GM19395 (cell line): ENCODE measurements around the gene FAM72A.
"Not testable (repeated sequence)": the region's sequence is repeated elsewhere in the genome, so short reads cannot be mapped to it uniquely, and the experiment has no call there.

Source experiments
- ATAC-seq: cut with Tn5 transposase; IDR thresholded peaks from one replicate; pipeline ENCODE4 v1.9.1; 2021; ENCODE audit warnings: mild to moderate bottlenecking, moderate library complexity; ENCODE audit not compliant: unreplicated experiment

FAM72A gene

DNA sequence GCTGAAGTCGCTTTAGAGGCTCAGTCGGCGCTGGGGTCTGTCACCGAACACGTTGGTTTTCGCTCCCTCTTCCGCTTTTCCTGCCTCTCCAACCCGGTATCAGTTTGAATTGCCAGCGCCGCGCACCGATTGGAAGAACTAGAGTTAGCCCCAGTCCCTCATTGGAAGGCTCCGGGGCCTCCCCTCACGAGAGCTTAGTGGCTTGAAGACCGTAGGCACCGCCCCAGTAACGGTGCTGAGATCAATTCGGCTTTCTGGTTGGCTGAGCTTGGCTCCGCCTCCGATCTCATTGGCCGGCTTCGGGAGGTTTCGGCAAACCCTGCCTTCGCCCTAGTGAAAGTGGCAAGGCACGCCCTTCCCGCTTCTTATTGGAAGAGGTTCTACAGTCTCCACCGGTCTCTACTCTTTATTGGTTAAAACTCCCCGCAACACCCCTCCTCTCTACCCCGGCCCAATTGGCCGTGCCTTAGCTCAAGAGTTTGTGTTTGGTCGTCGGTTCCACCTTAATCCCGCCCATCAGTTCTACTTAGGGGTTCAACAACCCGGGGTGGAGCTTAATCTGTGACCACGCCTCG lies at the start of gene FAM72A:
Gene FAM72A (minus strand): TSS at position 51 of the 575 bp plus-strand sequence. CDS start 814 bp downstream, outside the sequence.
- ATAC-seq = peak; percentile 90

DNA sequence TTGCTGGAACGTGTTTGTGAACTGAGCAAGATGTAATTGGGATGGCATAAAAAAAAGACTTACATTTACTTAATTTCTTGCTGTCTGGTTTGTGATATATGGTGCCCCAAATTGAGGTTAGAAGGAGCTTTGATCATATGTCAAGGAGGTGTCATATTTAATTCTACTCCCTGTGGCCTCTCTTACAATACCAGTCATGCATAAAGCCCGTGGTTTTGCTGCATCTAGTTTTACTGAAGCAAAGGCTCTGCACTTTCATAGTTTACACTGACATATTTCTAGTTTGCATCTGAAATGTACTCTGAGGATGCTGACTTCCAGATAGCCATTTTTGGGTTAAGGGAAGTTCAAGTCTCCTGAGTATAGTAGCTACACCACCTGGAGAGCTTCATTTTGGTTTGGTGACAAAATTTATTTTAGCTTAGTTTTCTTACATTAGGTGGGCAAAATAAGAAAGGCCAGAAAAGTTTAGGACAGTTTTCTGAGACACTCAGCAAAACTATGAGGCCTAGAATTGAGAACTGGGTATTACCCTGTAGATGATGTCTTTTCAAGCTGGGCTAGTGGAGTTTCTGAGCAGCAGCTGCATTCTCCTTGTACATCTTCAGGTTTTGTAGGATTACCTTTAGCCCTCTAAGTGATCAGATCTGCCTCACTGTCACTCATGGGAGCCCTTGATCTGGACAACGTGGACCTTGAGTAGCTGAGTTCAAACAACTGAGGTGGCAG lies 48.5 kb upstream of the FAM72A start:
- not testable (repeated sequence) for ATAC-seq

GRCh38 chr1:206246129-206246886 lies 43.7 kb upstream of the FAM72A start:
- ATAC-seq = not testable (repeated sequence)

GRCh38 chr1:206245479-206245878 lies 42.8 kb upstream of the FAM72A start:
- not testable (repeated sequence) for ATAC-seq

DNA sequence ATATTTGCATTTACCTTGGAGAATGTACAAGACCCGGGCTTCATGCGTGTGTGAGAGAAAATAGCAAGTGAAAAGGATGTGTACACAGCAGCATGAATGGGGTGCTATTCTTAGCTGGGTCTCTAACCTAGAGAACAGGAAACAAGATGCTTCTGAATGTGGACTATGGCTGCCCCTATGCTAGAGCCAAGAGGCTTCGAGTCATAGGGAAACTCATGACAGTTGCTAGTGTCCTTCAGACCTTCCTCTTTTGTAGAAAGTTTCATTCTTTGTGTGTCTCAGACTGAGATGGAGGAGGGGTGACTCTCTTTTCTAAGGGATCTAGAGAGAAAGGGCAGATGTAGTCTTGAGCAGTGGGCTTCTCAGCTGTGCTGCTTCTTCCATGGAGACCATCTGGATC lies 40.7 kb upstream of the FAM72A start:
- peak; percentile 99 for ATAC-seq

GRCh38 chr1:206240288-206240687 lies 37.6 kb upstream of the FAM72A start:
- not testable (repeated sequence) for ATAC-seq

- ATAC-seq = not testable (repeated sequence)
Observed at GRCh38 chr1:206235190-206235589, 32.6 kb upstream of the FAM72A start.

DNA sequence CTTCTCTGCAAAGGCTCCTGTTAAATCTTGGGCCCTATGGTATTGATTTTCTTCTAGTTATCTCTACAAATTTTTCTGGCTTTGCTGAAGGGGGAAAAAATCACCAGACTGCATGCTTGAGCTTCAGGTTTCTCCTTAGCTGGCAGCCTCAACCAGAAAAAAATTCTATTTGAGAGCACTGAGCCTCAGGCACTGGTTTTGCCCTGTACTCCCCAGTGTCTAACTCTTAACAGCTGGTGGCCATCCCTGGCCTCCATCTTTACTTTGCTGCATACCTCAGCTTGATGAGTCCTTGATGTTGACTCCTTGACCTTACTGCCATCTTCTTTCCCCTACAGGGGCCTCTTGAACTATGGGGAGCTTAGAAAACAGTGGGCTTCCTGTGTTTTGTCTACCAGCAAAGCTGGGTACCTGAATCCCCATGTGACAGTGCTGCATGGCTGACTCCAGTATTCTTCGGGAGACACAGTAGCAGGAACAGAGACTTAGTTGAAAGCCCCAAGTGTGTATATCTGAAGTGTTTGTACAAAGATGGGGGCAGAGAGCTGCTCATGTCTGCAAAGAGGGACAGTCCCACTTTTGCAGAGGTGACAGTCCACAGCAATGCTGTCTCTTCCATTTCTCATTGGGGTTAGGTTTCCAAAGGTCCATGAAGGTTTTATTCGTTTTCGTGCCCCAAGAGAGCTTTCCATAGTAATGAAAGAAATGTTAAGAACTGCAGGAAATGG lies 31.7 kb upstream of the FAM72A start:
- ATAC-seq = not testable (repeated sequence)

- peak; percentile 57 for ATAC-seq
Observed at GRCh38 chr1:206232970-206233645, 30.5 kb upstream of the FAM72A start.

DNA sequence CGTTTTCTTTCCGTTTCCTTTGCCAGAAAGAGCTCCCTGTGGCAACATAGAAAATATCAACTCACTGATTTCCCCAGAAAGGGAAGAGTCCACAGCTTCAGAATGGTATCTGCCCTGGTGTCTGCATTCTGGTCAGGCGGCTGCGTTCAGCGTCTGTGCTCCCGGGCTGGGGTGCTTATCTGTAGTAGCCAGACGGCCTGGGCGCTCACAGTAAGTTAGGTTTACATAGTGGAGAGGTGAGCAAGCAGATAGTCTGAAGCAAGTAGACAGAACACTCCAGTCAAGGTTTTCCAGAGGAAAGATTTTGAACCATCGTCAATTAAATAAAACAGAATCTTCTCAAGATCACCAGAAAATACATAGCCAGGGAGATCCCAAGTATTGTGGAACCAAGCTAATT lies 29.4 kb upstream of the FAM72A start:
- not testable (repeated sequence) for ATAC-seq

DNA sequence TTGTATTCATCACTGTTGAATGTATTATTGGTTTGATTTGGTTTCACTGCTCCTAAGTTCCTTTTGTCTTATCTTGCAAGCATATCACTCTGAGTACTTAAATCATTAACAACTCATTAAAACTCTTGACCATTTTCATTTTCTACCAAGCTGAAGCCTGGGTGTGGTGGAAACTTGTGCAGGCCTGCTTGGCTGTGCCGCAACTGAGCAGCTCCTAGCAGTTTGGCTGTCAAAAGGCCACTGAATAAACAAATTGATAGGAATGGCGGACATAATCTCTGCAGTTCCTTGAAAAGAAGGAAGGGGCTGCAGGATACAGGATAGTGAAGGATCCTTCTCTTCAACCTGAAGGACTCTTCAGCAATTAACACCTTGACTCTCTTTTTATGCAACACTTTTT lies 26.6 kb upstream of the FAM72A start:
- not testable (repeated sequence) for ATAC-seq

DNA sequence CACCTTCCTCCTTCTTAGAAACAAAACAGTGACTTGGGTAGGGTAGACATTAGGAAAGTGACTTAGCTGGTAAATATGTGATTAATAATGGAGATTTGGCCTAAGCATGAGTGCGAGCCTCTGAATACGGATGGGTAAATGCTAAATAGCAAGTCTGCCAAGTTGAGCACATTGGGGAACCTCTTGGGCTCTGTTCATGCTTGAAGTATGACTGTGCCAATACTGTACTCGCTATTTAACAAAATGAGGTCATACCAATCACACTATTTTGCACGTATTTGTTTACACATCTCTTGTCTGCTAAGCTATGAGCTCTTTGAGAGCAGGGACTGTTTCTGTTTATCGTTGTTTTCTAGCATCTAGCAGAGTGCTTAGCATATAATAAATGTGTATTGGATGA lies 24.2 kb upstream of the FAM72A start:
- not testable (repeated sequence) for ATAC-seq

DNA sequence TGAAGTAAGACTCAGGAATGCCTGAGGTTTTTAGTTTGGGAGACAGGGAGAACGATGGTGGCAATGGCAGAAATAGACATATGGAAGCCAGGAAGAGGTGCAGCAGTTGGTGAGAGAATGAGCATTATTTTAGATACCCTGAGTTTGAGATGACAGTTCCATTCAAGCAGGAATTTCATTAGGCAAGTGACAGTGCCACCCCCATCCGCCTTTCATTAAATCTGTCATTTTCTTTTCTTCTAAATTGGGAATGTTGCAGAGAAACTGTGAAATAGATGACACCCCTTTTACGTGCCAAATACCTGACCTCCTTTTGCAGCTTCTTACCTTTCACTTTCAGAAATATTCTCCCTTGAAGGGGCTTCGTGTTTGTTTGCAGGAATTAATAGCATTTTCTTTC lies 22.7 kb upstream of the FAM72A start:
- ATAC-seq = not testable (repeated sequence)

DNA sequence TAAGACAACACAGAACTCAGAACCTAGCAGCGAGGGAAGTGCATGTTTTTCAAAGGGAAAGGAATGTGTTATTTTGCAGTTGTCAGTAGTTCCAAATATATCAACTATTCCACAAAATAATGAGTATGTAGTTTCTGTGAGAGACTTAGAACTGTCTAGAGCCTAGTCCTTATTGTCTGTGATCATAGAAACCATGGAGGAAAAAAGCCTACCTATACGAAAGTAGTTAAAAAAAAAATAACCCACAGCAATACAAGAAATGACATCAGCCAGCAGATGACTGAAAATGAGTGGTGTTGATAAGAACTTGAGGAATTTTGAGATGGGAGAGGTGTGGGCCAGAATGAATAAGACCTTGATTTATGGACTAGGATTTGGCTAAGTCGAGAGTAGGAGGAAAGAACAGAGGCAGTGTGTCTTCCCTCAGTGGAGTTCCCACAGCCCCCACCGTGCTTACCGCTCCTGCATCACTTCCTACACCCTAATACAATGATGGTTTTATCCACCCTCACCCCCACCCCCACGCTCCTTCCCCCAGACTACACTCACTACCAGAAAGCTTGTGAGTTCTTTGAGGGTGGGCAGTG lies 21.6 kb upstream of the FAM72A start:
- not testable (repeated sequence) for ATAC-seq

DNA sequence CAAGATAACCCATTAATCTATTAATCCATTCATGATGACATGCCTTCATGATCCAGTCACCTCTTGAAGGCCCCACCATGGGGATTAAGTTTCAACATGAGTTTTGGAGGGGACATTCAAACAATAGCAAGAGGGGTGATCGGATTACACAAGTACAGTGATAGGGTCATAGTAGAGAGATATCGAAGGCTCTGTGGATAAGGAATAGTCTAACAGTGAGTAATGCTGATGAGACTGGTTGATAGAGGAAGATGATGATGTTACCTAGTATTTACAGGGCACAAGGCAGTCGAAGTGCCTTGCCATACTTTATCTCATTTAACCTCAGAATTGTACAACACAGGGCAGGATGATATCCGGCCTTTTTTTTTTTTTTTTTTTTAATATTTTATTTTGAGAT lies 18.9 kb upstream of the FAM72A start:
- not testable (repeated sequence) for ATAC-seq

GRCh38 chr1:206220332-206221000 lies 17.8 kb upstream of the FAM72A start:
- ATAC-seq = not testable (repeated sequence)

DNA sequence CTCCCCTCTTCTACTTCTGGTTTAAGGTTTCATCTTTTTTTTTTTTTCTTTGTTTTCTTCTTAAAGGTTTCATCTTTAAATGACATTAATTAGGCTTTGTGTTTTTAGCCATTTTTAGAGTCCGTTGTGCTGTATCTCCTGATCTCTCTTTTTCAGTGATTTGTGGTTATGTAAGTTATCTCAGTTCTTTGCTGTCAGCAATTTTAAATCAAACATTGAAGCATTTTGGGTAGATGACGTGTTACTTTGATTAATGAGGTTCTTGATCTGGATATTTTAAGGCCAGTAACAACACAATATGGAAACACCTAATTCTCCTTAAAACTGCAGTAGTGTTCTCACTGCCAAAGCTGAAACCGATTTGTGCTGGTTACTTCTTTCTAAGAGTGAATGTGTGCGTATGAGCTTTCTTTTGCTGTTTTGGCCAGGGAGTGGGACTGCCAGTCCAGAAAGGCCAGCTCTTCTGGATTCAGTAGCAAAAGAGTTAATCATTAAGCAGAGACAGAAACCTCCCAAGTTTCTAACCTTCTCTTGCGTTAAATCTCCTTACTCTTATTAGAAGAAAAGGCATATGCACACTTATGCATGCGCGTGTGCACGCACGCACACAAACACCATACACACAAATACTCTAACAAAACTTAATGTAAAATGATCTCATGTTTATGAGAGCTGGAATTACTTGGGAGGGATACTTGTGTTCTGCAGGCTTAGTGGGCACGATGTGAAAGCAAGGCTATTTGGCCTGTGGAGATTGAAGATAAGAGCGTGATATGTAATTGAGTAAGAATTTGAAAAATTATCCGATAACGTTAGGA lies 17.1 kb upstream of the FAM72A start:
- not testable (repeated sequence) for ATAC-seq

GRCh38 chr1:206218765-206219164 lies 16.1 kb upstream of the FAM72A start:
- ATAC-seq = not testable (repeated sequence)

GRCh38 chr1:206218285-206218684 lies 15.6 kb upstream of the FAM72A start:
- ATAC-seq = not testable (repeated sequence)
